ENCODE measurements around the gene FXYD2.
A peak's percentile ranks its signal among the peaks of the same experiment; 100 is the strongest.

FXYD2 gene

GRCh38 chr11:117859061-117859460 lies 34.5 kb upstream of the FXYD2 start:
- DNase-seq (ENCODE audit: low read depth in 1 of 2, low spot score in 1 of 2): no peak

- DNase-seq (ENCODE audit: low read depth in 1 of 2, low spot score in 1 of 2): no peak
Observed at GRCh38 chr11:117857734-117858414, 33.3 kb upstream of the FXYD2 start.

- no peak for DNase-seq (ENCODE audit: low read depth in 1 of 2, low spot score in 1 of 2)
Observed at GRCh38 chr11:117855912-117856651, 31.5 kb upstream of the FXYD2 start.

GRCh38 chr11:117855186-117855845 lies 30.8 kb upstream of the FXYD2 start:
- no peak for DNase-seq (ENCODE audit: low read depth in 1 of 2, low spot score in 1 of 2)

GRCh38 chr11:117852309-117852708 lies 27.8 kb upstream of the FXYD2 start:
- no peak for DNase-seq (ENCODE audit: low read depth in 1 of 2, low spot score in 1 of 2)

GRCh38 chr11:117851852-117852251 lies 27.3 kb upstream of the FXYD2 start:
- DNase-seq (ENCODE audit: low read depth in 1 of 2, low spot score in 1 of 2): no peak

- no peak for DNase-seq (ENCODE audit: low read depth in 1 of 2, low spot score in 1 of 2)
Observed at GRCh38 chr11:117851106-117851505, 26.6 kb upstream of the FXYD2 start.

- DNase-seq (ENCODE audit: low read depth in 1 of 2, low spot score in 1 of 2): no peak
Observed at GRCh38 chr11:117849781-117850414, 25.4 kb upstream of the FXYD2 start.

GRCh38 chr11:117843666-117844484 lies 19.3 kb upstream of the FXYD2 start:
- peak; percentile 73 to 77 for DNase-seq (ENCODE audit: low read depth in 1 of 2, low spot score in 1 of 2)

GRCh38 chr11:117842131-117842941 lies 17.8 kb upstream of the FXYD2 start:
- DNase-seq (ENCODE audit: low read depth in 1 of 2, low spot score in 1 of 2): no peak

GRCh38 chr11:117841551-117842031 lies 17.0 kb upstream of the FXYD2 start:
- DNase-seq (ENCODE audit: low read depth in 1 of 2, low spot score in 1 of 2): no peak

GRCh38 chr11:117840881-117841550 lies 16.5 kb upstream of the FXYD2 start:
- no peak for DNase-seq (ENCODE audit: low read depth in 1 of 2, low spot score in 1 of 2)

GRCh38 chr11:117839936-117840813 lies 15.6 kb upstream of the FXYD2 start:
- DNase-seq (ENCODE audit: low read depth in 1 of 2, low spot score in 1 of 2): no peak

GRCh38 chr11:117839380-117839881 lies 14.9 kb upstream of the FXYD2 start:
- no peak for DNase-seq (ENCODE audit: low read depth in 1 of 2, low spot score in 1 of 2)

- no peak for DNase-seq (ENCODE audit: low read depth in 1 of 2, low spot score in 1 of 2)
Observed at GRCh38 chr11:117838901-117839300, 14.4 kb upstream of the FXYD2 start.

GRCh38 chr11:117837791-117838190 lies 13.2 kb upstream of the FXYD2 start:
- DNase-seq (ENCODE audit: low read depth in 1 of 2, low spot score in 1 of 2): no peak

GRCh38 chr11:117837070-117837776 lies 12.7 kb upstream of the FXYD2 start:
- DNase-seq (ENCODE audit: low read depth in 1 of 2, low spot score in 1 of 2): no peak
